ENCODE measurements around the gene VSIG4.
A peak's percentile ranks its signal among the peaks of the same experiment; 100 is the strongest.
"Not testable (repeated sequence)": the region's sequence is repeated elsewhere in the genome, so short reads cannot be mapped to it uniquely, and the experiment has no call there.

Gene VSIG4, protein sequence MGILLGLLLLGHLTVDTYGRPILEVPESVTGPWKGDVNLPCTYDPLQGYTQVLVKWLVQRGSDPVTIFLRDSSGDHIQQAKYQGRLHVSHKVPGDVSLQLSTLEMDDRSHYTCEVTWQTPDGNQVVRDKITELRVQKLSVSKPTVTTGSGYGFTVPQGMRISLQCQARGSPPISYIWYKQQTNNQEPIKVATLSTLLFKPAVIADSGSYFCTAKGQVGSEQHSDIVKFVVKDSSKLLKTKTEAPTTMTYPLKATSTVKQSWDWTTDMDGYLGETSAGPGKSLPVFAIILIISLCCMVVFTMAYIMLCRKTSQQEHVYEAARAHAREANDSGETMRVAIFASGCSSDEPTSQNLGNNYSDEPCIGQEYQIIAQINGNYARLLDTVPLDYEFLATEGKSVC

DNA sequence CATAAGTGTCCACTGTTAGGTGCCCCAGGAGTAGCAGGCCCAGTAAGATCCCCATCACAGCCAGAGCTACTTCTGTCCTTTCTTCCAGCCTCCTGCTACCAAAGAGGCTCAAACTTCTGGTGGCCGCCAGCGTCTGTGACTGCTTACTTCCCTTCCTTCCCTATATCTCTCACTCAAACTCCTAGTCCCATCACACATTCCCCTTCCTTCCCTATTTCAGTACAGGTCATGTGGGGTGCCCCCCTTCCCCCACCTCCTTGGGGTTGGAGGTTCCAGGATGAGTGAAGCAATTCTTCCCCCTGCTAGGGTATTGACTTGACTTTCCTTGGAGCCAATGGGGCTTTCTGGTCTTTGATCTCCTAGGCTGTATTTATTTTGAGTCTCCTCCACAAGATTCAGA lies at the start of gene VSIG4:
TSS of gene VSIG4 (minus strand) at position 137 of the 400 bp plus-strand sequence. CDS start at position 55, 82 bp downstream.
- DNase-seq (ENCODE audit: low read depth in 2 of 2) = no peak

- DNase-seq (ENCODE audit: low read depth in 2 of 2) = no peak
Observed at GRCh38 chrX:66076801-66077200, 36.9 kb upstream of the VSIG4 start.

GRCh38 chrX:66074920-66075879 lies 35.3 kb upstream of the VSIG4 start:
- peak; percentile 15 to 26 for DNase-seq (ENCODE audit: low read depth in 2 of 2)

- DNase-seq (ENCODE audit: low read depth in 2 of 2) = no peak
Observed at GRCh38 chrX:66071126-66071525, 31.2 kb upstream of the VSIG4 start.

- no peak for DNase-seq (ENCODE audit: low read depth in 2 of 2)
Observed at GRCh38 chrX:66064261-66064660, 24.4 kb upstream of the VSIG4 start.

DNA sequence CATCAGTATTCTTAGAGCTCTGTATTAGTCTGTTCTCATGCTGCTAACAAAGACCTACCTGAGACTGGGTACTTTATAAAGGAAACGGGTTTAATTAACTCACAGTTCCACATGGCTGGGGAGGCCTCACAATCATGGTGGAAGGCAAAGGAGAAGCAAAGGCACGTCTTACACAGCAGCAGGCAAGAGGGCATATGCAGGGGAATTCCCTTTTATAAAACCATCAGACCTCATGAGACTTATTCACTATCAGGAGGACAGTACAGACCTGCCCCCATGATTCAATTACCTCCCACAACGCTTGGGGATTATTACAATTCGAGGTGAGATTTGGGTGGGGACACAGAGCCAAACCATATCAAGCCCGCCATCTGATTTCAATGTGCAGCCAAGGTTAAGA lies 17.1 kb upstream of the VSIG4 start:
- not testable (repeated sequence) for DNase-seq (ENCODE audit: low read depth in 2 of 2)

GRCh38 chrX:66054978-66055377 lies 15.1 kb upstream of the VSIG4 start:
- DNase-seq (ENCODE audit: low read depth in 2 of 2) = no peak

GRCh38 chrX:66053414-66053813 lies 13.5 kb upstream of the VSIG4 start:
- DNase-seq (ENCODE audit: low read depth in 2 of 2) = no peak

DNA sequence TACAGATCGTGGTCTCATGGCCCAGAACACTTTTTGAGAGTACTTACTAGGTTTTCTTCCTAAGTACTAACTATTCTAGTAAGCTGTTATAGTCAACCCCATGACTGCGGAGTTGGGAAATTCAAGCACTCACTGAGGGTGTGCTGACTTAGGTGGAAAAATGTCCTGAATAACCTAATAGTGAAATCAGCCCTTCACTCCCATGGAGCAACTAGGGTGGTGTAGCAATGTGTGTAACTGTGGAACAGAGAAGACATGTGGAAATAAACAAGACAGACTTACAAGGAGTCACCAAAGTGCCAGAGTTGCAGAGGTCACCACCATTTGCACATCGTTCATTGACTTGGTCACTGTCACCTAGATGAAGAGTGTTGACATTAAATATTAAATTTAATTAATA lies 12.1 kb upstream of the VSIG4 start:
- DNase-seq (ENCODE audit: low read depth in 2 of 2) = no peak

- DNase-seq (ENCODE audit: low read depth in 2 of 2) = no peak
Observed at GRCh38 chrX:66050140-66050569, 10.3 kb upstream of the VSIG4 start.

GRCh38 chrX:66049056-66049455 lies 9.2 kb upstream of the VSIG4 start:
- no peak for DNase-seq (ENCODE audit: low read depth in 2 of 2)

DNA sequence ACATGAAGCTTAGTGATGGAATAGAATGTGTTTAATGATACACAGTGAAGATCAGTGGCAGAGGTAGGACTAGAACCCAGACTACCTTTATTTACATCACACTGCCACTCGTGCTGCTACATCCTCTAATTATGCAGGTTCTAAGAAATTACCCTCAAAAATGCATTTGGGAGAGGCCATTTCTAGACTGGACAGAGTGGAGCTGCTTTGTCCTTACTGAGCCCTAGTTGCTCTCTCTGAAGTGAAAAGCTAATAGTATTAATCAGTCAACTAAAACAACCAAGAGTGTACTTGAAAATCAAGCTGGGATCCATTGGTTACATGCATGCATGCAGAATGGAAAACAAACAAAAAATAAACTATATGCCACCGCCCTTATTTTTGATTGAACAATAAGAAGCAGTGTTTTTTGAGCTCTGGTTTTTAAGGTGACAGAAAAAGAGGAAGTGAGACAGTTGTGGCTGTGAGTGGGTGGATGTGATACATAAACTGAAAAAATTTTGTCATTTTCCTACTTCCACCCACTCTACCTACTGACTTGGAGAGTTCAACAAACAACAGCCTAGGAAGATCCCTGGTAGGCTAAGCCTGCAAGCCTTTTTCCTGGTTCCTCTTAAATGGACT lies 6.8 kb upstream of the VSIG4 start:
- DNase-seq (ENCODE audit: low read depth in 2 of 2) = no peak

- DNase-seq (ENCODE audit: low read depth in 2 of 2) = no peak
Observed at GRCh38 chrX:66045894-66046293, 6.0 kb upstream of the VSIG4 start.

- no peak for DNase-seq (ENCODE audit: low read depth in 2 of 2)
Observed at GRCh38 chrX:66043584-66043983, 3.7 kb upstream of the VSIG4 start.

- no peak for DNase-seq (ENCODE audit: low read depth in 2 of 2)
Observed at GRCh38 chrX:66042307-66043077, 2.6 kb upstream of the VSIG4 start.

- DNase-seq (ENCODE audit: low read depth in 2 of 2) = no peak
Observed at GRCh38 chrX:66038115-66038514, 1.8 kb downstream of the VSIG4 start.

DNA sequence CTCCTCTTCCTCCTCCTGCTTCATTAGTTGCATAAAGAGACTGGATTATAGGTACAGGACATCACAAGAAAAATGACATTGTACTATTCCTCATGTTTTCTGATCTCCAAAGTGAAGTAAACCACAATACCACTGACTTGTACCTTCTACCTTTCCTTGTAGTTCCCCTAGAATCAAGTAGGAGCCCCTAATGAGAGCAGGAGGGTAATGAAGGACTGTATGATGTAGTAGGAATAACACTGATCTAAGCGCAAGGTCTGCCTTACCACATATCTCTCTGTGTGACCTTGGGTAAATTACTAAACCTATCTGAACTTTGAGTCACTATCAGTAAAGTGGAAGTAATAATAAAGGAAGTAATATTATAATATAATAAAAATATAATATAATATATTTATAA lies 3.6 kb downstream of the VSIG4 start:
- DNase-seq (ENCODE audit: low read depth in 2 of 2) = no peak

DNA sequence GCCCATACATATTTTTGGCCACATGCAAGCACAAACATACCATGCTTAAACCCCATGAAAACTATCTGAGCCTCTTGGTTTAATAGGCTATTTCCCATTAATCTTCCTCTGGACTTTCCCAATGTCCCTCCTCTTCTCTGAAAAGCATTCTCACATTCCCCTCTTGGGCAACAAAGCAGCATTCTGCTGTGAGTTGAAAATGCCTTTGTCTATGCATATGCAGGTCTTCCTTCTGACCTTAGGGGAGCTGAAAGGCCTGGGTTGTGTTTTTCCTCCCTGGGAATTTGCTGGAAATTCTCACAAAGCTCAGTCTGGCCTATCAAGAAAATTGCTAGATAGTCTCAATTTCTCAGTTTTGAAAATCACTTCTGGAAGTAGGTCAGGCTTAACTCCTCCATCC lies 4.2 kb downstream of the VSIG4 start:
- DNase-seq (ENCODE audit: low read depth in 2 of 2) = no peak

GRCh38 chrX:66030505-66031317 lies 9.2 kb downstream of the VSIG4 start:
- no peak for DNase-seq (ENCODE audit: low read depth in 2 of 2)

DNA sequence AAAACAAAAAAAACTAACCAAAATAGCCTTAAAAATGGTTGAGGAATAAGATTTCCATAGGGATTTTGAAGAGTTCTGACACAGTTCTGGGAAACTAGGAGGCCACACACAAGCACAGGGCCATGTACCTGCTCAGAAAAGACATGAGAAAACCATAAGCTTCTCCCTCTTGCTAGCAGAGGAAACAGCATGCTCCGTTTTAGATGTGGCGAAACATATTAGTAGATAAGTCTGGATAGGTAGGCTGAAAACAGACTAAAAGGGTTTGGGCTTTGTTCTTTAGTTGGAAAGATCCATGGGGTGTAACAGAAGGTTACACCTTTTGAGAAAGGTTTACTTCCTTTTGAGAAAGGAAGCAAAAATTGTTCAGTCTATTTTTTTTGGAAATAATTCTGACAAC lies 10.9 kb downstream of the VSIG4 start:
- no peak for DNase-seq (ENCODE audit: low read depth in 2 of 2)

GRCh38 chrX:66024570-66024969 lies 15.3 kb downstream of the VSIG4 start:
- DNase-seq (ENCODE audit: low read depth in 2 of 2) = no peak

Data from stimulated activated CD8-positive, alpha-beta memory T cell treated with anti-CD3 and anti-CD28 coated beads, Interleukin-2, amount 100 ng/mL, for 48 hours (primary cell).